Keratinocyte (primary cell): ENCODE data around the gene IGSF23. TPM values are rescaled to one million over a fixed set of nuclear protein-coding genes. Genes with fewer than 3 reads are reported as not detected.

Experiments used
- DNase-seq: peaks from one replicate; pipeline ENCODE4 v3.0.0-alpha.2; 2011; ENCODE audit warnings: low read depth, missing footprints, low spot score
- FAIRE-seq: peaks from 2 replicates; lab custom pipeline; 2011; peaks lifted over from hg19 to GRCh38; lab: Jason Lieb, UNC
- H2AFZ ChIP-seq: 2 replicates; pipeline ENCODE4 v1.6.0; 2012; ENCODE audit warnings: low read length, control low read depth, inconsistent platforms; ENCODE audit not compliant: control insufficient read depth
- H3K27ac ChIP-seq: 2 replicates; pipeline ENCODE4 v1.5.1; 2011; ENCODE audit warnings: low read length; ENCODE audit not compliant: control insufficient read depth, insufficient read depth
- H3K27me3 ChIP-seq: 3 replicates; pipeline ENCODE4 v1.6.0; 2011; ENCODE audit warnings: low read length; ENCODE audit not compliant: control insufficient read depth, insufficient read depth; ENCODE audit errors: extremely low read depth
- H3K36me3 ChIP-seq, 2 experiments: 2 replicates in 1 of 2; 3 replicates in 1 of 2; pipeline ENCODE4 v1.5.1; 2011; ENCODE audit warnings: low read length in 2 of 2, mild to moderate bottlenecking in 1 of 2; ENCODE audit not compliant: control insufficient read depth in 2 of 2, insufficient read depth in 2 of 2; ENCODE audit errors: extremely low read depth in 1 of 2
- H3K4me1 ChIP-seq: 3 replicates; pipeline ENCODE4 v1.5.1; 2011; ENCODE audit warnings: low read length; ENCODE audit not compliant: control insufficient read depth, insufficient read depth; ENCODE audit errors: extremely low read depth
- H3K4me2 ChIP-seq: 3 replicates; pipeline ENCODE4 v1.6.0; 2011; ENCODE audit warnings: low read depth, low read length; ENCODE audit not compliant: control insufficient read depth, insufficient read depth; ENCODE audit errors: extremely low read depth
- H3K4me3 ChIP-seq, 3 experiments: fragments of 200-600 bp in 1 of 3; sonication (generic) in 1 of 3; 2 replicates in 2 of 3; 3 replicates in 1 of 3; pipeline ENCODE4 v1.5.1; 2011 to 2016; ENCODE audit warnings: low read length in 3 of 3, mild to moderate bottlenecking in 3 of 3, control low read depth in 2 of 3, inconsistent platforms in 1 of 3, low read depth in 1 of 3, mixed read lengths in 1 of 3, mixed run types in 1 of 3, moderate library complexity in 1 of 3; ENCODE audit not compliant: control insufficient read depth in 2 of 3, insufficient read depth in 2 of 3; ENCODE audit errors: extremely low read depth in 1 of 3
- H3K79me2 ChIP-seq: 2 replicates; pipeline ENCODE4 v1.6.0; 2012; ENCODE audit warnings: low read length; ENCODE audit not compliant: control insufficient read depth, insufficient read depth
- H3K9ac ChIP-seq: 3 replicates; pipeline ENCODE4 v1.6.0; 2011; ENCODE audit warnings: low read length; ENCODE audit not compliant: control insufficient read depth, insufficient read depth; ENCODE audit errors: extremely low read depth
- H3K9me1 ChIP-seq: 3 replicates; pipeline ENCODE4 v1.6.0; 2011; ENCODE audit warnings: low read length; ENCODE audit not compliant: control insufficient read depth, insufficient read depth; ENCODE audit errors: extremely low read depth
- H3K9me3 ChIP-seq: 2 replicates; pipeline ENCODE4 v1.5.1; 2012; ENCODE audit warnings: low read depth, low read length; ENCODE audit not compliant: control insufficient read depth
- H4K20me1 ChIP-seq: 3 replicates; pipeline ENCODE4 v1.6.0; 2011; ENCODE audit warnings: low read length; ENCODE audit not compliant: control insufficient read depth, insufficient read depth; ENCODE audit errors: extremely low read depth
- CTCF ChIP-seq, 3 experiments: IDR thresholded peaks in 1 of 3; conservative IDR thresholded peaks in 1 of 3; optimal IDR thresholded peaks in 1 of 3; 2 replicates in 2 of 3; 3 replicates in 1 of 3; pipeline versions ENCODE3 to v1.5.1; 2011; ENCODE audit warnings: low read length in 3 of 3, mild to moderate bottlenecking in 3 of 3, moderate library complexity in 2 of 3, control low read depth in 1 of 3, inconsistent platforms in 1 of 3; ENCODE audit not compliant: insufficient read depth in 2 of 3; ENCODE audit errors: extremely low read depth in 1 of 3
- EZH2 ChIP-seq: IDR thresholded peaks from one replicate; pipeline ENCODE4 v1.6.1; 2012; ENCODE audit warnings: inconsistent platforms, mild to moderate bottlenecking, low read length, moderate library complexity
- dilution Hi-C: fragments of 300-500 bp; cut with MboI; formaldehyde crosslinking; loops from one replicate; pipeline ENCODE4 v1.7.0; 2020; ENCODE audit warnings: low sequenced_read_pairs; ENCODE audit not compliant: extremely low pct_ligation_motif_present
- polyA plus RNA-seq, 5 experiments: library from polyadenylated mRNA; depleted of rRNA in 3 of 5; stranded (reverse) in 3 of 5; stranded (forward) in 1 of 5; unstranded in 1 of 5; fragments of >200 nt; gene quantifications; 1 replicate in 1 of 5; 2 replicates in 3 of 5; 3 replicates in 1 of 5; pipeline versions ENCODE4 v1.2.1 to v1.2.3, GENCODE V29; 2011 to 2012; ENCODE audit warnings: missing spikeins in 2 of 5, low read depth in 1 of 5, low replicate concordance in 1 of 5

The IGSF23 gene
- polyA plus RNA-seq, 1 donor (not counting 4 experiments of a cell fraction or from before 2014, with no cell fraction given) = 0.07 TPM

- TF ChIP-seq CTCF (optimal IDR thresholded peaks at IDR 0.05 in 1 of 3, IDR thresholded peaks at IDR 0.05 in 1 of 3, conservative IDR thresholded peaks at IDR 0.05 in 1 of 3; ENCODE audit: extremely low read depth in 1 of 3, insufficient read depth in 2 of 3, low read length in 3 of 3) = no peak
- no peak for TF ChIP-seq EZH2
- peaks cover 26% of the 10 kb centered on the region for H3K4me1 ChIP-seq
- H3K79me2 ChIP-seq = peaks cover 10% of the 10 kb centered on the region
- H4K20me1 ChIP-seq = no peaks in the 10 kb centered on the region
- H3K27me3 ChIP-seq = no peaks in the 10 kb centered on the region
- no peaks in the 10 kb centered on the region for H3K9me1 ChIP-seq
- dilution Hi-C loops = no loop called here
- H3K4me3 ChIP-seq = no peak overlapping the region
- H3K9ac ChIP-seq = no peak overlapping the region
- no peaks in the 10 kb centered on the region for H3K36me3 ChIP-seq
- FAIRE-seq (no peak), DNase-seq (no peak)
- H3K9me3 ChIP-seq = no peaks in the 10 kb centered on the region
- no peak overlapping the region for H2AFZ ChIP-seq
- H3K27ac ChIP-seq = no peak overlapping the region
- H3K4me2 ChIP-seq = no peak overlapping the region
Observed at GRCh38 chr19:44640518-44640917, 27.2 kb downstream of the IGSF23 start.

GRCh38 chr19:44641501-44642265 is 28.3 kb downstream of the IGSF23 start:
- Histone ChIP-seq H3K4me2 (no peak overlapping the region), H3K9me3 (no peaks in the 10 kb centered on the region), H4K20me1 (peaks cover 7% of the 10 kb centered on the region), H3K27me3 (no peaks in the 10 kb centered on the region), H3K9me1 (no peaks in the 10 kb centered on the region), H3K36me3 (peaks cover 4 to 10% of the 10 kb centered on the region in 2 experiments), H2AFZ (no peak overlapping the region), H3K9ac (no peak overlapping the region), H3K27ac (no peak overlapping the region), H3K79me2 (peaks cover 22% of the 10 kb centered on the region), H3K4me1 (peaks cover 28% of the 10 kb centered on the region), H3K4me3 (no peak overlapping the region)
- FAIRE-seq (no peak), DNase-seq (no peak)
- TF ChIP-seq EZH2 (no peak), CTCF (optimal IDR thresholded peaks at IDR 0.05 in 1 of 3, IDR thresholded peaks at IDR 0.05 in 1 of 3, conservative IDR thresholded peaks at IDR 0.05 in 1 of 3; ENCODE audit: extremely low read depth in 1 of 3, insufficient read depth in 2 of 3, low read length in 3 of 3) (no peak)
- dilution Hi-C loops = no loop called here
